HG03025 (cell line): ENCODE measurements around the gene IFNLR1.

Source experiments
- ATAC-seq: cut with Tn5 transposase; IDR thresholded peaks from one replicate; pipeline ENCODE4 v1.9.1; 2021; ENCODE audit warnings: mild to moderate bottlenecking, moderate library complexity; ENCODE audit not compliant: unreplicated experiment, low FRiP score

The IFNLR1 gene

DNA sequence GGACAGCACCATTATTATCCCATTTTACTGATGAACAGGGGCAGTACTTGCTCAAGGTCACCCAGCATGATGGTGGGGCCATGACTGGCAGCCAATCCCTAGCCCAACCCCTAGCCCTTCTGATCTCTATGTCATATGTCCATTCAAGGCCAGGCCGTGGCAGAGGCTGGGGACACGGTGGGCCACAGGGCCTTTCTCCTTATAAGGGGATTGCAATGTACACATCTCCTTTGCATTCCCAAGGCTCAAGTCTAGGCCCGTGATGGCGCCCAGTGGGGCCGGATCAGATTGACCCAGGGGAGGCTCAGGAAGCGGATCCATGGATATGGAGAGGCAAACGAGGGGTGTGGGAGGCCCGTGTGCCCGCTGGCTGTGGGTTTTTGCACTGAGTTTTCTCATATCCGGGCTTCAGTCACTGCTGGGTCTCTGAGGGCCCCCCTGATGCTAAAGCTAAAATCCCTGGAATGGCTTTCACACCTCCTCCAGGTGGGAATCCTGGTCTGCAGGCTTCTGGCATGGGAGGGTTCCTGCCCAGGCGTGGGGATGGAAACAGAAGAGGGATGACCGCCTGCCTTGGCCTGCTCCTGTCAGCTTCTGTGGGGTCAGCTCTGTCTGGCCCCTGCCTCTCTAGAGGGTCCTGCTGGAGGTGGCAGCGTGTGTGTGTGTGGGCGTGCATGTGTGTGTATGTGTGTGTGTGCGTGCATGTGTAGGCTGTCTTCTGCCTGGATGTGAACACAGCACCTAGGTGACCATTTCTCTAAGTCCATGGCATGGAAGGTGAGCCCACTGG is 77.2 kb downstream of the IFNLR1 start:
- no peak for ATAC-seq

- no peak for ATAC-seq
Observed at GRCh38 chr1:24109166-24109483, 78.0 kb downstream of the IFNLR1 start.

DNA sequence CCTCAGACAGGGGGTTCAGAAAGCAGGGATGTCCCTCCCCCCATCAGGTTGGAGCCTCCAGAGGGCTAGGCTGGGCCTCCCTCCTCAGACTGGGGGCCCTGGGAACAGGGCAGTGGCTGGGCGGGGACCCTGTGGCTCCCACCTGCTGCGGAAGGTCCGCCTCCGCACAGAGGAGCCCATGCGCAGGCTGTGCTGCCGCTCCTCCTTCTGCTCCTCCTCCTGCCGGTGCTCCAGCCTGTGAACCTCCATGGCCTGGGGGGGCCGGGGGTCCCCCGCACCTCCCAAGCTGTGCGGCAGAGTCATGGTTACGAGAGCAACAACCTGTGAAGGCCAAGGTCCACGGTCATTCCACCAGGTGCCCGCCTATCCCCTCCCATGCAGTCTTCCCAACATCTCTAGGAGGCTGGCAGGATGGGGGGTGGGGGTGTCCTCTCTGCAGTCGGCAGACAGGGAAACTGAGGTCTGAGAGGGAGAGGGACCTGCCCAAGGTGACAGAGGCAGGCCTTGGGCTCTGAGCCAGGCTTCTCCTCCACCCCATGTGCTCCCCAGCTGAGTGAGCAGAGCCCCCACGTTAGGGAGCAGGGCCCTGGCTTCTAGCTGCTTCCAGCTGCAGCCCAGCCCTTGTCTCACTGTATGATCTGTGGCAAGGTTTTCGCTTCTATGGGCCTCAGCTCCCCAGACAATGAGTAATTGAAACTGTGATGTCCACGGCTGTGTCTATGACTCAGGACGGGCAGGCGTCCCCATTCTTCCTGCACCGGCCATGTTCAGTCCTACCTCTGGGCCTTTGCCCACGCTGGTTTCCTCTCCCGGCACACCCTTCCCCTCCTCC is 78.5 kb downstream of the IFNLR1 start:
- no peak for ATAC-seq

- ATAC-seq, result no peak
Observed at GRCh38 chr1:24107462-24108138, 79.5 kb downstream of the IFNLR1 start.

DNA sequence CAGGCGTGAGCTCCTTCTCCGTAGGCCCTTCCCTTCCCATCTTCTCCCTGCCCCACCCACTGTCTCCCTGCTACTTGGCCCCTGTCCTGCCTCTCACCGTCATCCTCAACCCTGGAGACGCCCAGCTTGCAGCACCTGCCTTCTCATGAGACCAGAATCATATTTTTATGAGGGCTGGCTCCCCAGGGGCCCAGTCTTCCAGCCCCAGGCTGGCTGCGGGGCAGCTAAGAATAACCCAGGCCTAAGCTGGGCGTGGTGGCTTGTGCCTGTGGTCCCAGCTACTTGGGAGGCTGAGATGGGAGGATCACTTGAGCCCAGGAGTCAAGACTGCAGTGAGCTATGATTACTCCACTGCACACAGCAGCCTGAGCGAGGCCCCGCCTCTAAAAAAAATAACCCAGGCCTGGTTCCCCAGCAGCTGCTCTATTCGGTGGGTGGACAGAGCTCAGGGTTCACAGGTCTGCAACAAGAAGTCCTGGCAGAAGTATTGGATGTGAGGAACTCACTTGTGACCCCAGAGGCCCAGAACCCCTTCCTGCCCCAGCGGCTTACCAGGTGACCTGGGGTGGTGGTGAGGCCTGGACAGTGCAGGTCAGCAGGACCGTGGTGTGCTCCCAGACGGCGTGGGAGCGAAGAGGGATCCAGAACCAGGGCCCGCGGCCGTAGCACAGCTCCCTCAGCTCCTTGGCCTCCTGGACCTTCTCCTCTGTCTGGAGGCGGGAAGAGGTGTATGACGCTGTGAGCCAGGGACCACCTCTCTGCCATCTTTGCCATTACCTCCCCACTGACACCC is 81.5 kb downstream of the IFNLR1 start:
- no peak for ATAC-seq

DNA sequence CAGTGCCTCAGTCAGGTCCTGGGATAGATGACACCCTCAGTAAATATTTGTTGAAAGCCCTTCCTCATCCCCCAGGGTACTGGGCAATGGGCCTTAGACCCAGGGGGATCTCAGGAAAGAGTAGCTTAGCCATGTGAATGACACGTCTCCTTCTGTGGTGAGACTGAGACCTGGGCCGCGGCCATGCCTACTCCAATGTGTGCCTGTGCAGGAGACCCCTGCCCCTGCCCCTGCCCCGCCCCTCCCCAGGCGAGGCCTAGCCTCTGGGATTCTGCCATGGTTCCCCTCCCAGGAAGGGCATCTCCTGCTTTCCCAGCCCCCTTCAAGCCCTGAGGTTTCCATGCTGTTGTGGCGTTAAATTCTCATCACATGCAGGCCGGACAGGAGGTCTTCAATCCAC is 82.2 kb downstream of the IFNLR1 start:
- no peak for ATAC-seq
